IMR-90 (cell line): ENCODE data around the gene FMOD. TPM values are rescaled to one million over a fixed set of nuclear protein-coding genes. Genes with fewer than 3 reads are reported as not detected.
A peak's percentile ranks its signal among the peaks of the same experiment; 100 is the strongest.

Source experiments
- ATAC-seq: fragments of 200-7000 bp; cut with Tn5 transposase; 2 replicates; pipeline ENCODE4 v1.9.1; 2020; ENCODE audit warnings: low read depth, mild to moderate bottlenecking, moderate library complexity
- BruUV-seq: library from RNA; stranded (reverse); fragments of 400-500 nt; replicated peaks from 2 replicates; lab custom pipeline; 2021; lab: Mats Ljungman, UMichigan
- CTCF ChIA-PET: fragments of 300-600 bp; formaldehyde crosslinking; extraction: SDS; loops from one replicate; lab custom pipeline; 2021; ENCODE audit warnings: antibody characterized with exemption; lab: Yijun Ruan, JAX
- POLR2A ChIA-PET: fragments of 300-600 bp; sonication (Branson Sonifier 250); formaldehyde crosslinking; loops from one replicate; lab custom pipeline; 2022; ENCODE audit warnings: antibody characterized with exemption; ENCODE audit not compliant: unreplicated experiment; lab: Charles Lee
- DNase-seq: peaks from one replicate; pipeline ENCODE4 v3.0.0; 2013
- H2AFZ ChIP-seq: replicated peaks from 2 replicates; pipeline ENCODE3; 2013; ENCODE audit warnings: low read length, mild to moderate bottlenecking; ENCODE audit not compliant: poor library complexity
- H2AK5ac ChIP-seq: 2 replicates; pipeline ENCODE4 v1.6.1; 2013; ENCODE audit warnings: low read depth, low read length, inconsistent platforms
- H2AK9ac ChIP-seq: replicated peaks from 2 replicates; pipeline ENCODE3; 2013; ENCODE audit warnings: mild to moderate bottlenecking, low read depth, low read length, moderate library complexity; ENCODE audit not compliant: poor library complexity
- H2BK120ac ChIP-seq: 2 replicates; pipeline ENCODE4 v1.6.1; 2013; ENCODE audit warnings: low read depth, low read length, inconsistent platforms
- H2BK15ac ChIP-seq: 3 replicates; pipeline ENCODE4 v1.6.1; 2013; ENCODE audit warnings: low read depth, low read length, inconsistent platforms
- H2BK20ac ChIP-seq: 2 replicates; pipeline ENCODE4 v1.6.1; 2013; ENCODE audit warnings: low read depth, mild to moderate bottlenecking, inconsistent platforms, low read length, moderate library complexity
- H2BK5ac ChIP-seq: 2 replicates; pipeline ENCODE4 v1.6.1; 2013; ENCODE audit warnings: mild to moderate bottlenecking, low read depth, low read length, inconsistent platforms; ENCODE audit not compliant: poor library complexity, severe bottlenecking
- H3K14ac ChIP-seq: replicated peaks from 2 replicates; pipeline ENCODE4 v1.6.1; 2013; ENCODE audit warnings: low read depth, low read length, inconsistent platforms
- H3K18ac ChIP-seq: 2 replicates; pipeline ENCODE4 v1.6.1; 2013; ENCODE audit warnings: low read depth, low read length, control low read depth
- H3K23ac ChIP-seq: 2 replicates; pipeline ENCODE4 v1.6.1; 2013; ENCODE audit warnings: low read depth, low read length, inconsistent platforms
- H3K27ac ChIP-seq: 2 replicates; pipeline ENCODE4 v1.5.1; 2013; ENCODE audit warnings: mild to moderate bottlenecking, control low read depth, low read length; ENCODE audit not compliant: insufficient read depth
- H3K27me3 ChIP-seq: 2 replicates; pipeline ENCODE4 v1.6.1; 2013; ENCODE audit warnings: low read length; ENCODE audit not compliant: control insufficient read depth, insufficient read depth
- H3K36me3 ChIP-seq: 2 replicates; pipeline ENCODE4 v1.6.1; 2013; ENCODE audit warnings: low read length, mixed read lengths; ENCODE audit not compliant: control insufficient read depth, insufficient read depth
- H3K4ac ChIP-seq: 2 replicates; pipeline ENCODE4 v1.6.1; 2013; ENCODE audit warnings: low read depth, low read length, inconsistent platforms
- H3K4me1 ChIP-seq: 2 replicates; pipeline ENCODE4 v1.6.1; 2013; ENCODE audit warnings: low read length, mixed read lengths; ENCODE audit not compliant: control insufficient read depth, insufficient read depth
- H3K4me2 ChIP-seq: 2 replicates; pipeline ENCODE4 v1.6.1; 2013; ENCODE audit warnings: low read depth, mild to moderate bottlenecking, control low read depth, low read length, moderate library complexity
- H3K4me3 ChIP-seq: 2 replicates; pipeline ENCODE4 v1.5.1; 2013; ENCODE audit warnings: low read depth, mild to moderate bottlenecking, control low read depth, low read length, moderate library complexity; ENCODE audit not compliant: insufficient read depth
- H3K56ac ChIP-seq: 2 replicates; pipeline ENCODE4 v1.6.1; 2013; ENCODE audit warnings: low read length, inconsistent platforms; ENCODE audit not compliant: insufficient read depth; ENCODE audit errors: extremely low read depth
- H3K79me1 ChIP-seq, 2 experiments: 2 replicates each; pipeline ENCODE4 v1.6.1; 2013; ENCODE audit warnings: low read length in 2 of 2, inconsistent platforms in 1 of 2, low read depth in 1 of 2
- H3K9ac ChIP-seq: 2 replicates; pipeline ENCODE4 v1.6.1; 2013; ENCODE audit warnings: low read depth, low read length, control low read depth
- H3K9me1 ChIP-seq: 2 replicates; pipeline ENCODE4 v1.6.1; 2013; ENCODE audit warnings: low read length, inconsistent platforms; ENCODE audit not compliant: insufficient read depth
- H3K9me3 ChIP-seq: 2 replicates; pipeline ENCODE4 v1.6.1; 2013; ENCODE audit warnings: low read length; ENCODE audit not compliant: control insufficient read depth, insufficient read depth
- H4K20me1 ChIP-seq: 2 replicates; pipeline ENCODE4 v1.6.1; 2013; ENCODE audit warnings: low read length, inconsistent platforms; ENCODE audit not compliant: insufficient read depth
- H4K5ac ChIP-seq: 2 replicates; pipeline ENCODE4 v1.6.1; 2013; ENCODE audit warnings: mild to moderate bottlenecking, low read depth, low read length, control low read depth
- H4K8ac ChIP-seq, 2 experiments: 2 replicates each; pipeline ENCODE4 v1.6.1; 2013; ENCODE audit warnings: low read depth in 2 of 2, low read length in 2 of 2, control low read depth in 1 of 2, inconsistent platforms in 1 of 2
- H4K91ac ChIP-seq: 2 replicates; pipeline ENCODE4 v1.6.1; 2013; ENCODE audit warnings: low read depth, low read length, inconsistent platforms; ENCODE audit not compliant: insufficient read depth
- RFX5 ChIP-seq: IDR thresholded peaks from 2 replicates; pipeline ENCODE4 v1.8.0; 2012; ENCODE audit warnings: low read depth, mild to moderate bottlenecking, low read length, moderate library complexity
- SMC3 ChIP-seq: fragments of 150-350 bp; IDR thresholded peaks from 2 replicates; pipeline ENCODE4 v1.6.1; 2016; ENCODE audit warnings: low read depth, mild to moderate bottlenecking, antibody characterized with exemption, low read length, moderate library complexity
- WGBS, 2 experiments: methylation state at CpG; one replicate each; pipeline versions ENCODE4 v1.1.5 to v1.1.7; 2013; ENCODE audit warnings: missing lambda C conversion rate in 2 of 2; ENCODE audit not compliant: insufficient read length in 1 of 2; ENCODE audit errors: extremely low coverage in 2 of 2; 5-methylcytosine and 5-hydroxymethylcytosine counted together
- dilution Hi-C: fragments of 300-500 bp; cut with HindIII; formaldehyde crosslinking; loops from one replicate; pipeline ENCODE4 v1.14.3; 2018; ENCODE audit warnings: low sequenced_read_pairs; ENCODE audit not compliant: unreplicated experiment
- in situ Hi-C: fragments of 300-500 bp; cut with MboI; formaldehyde crosslinking; loops from 3 replicates; pipeline ENCODE4 v1.14.3; 2019; ENCODE audit warnings: low sequenced_read_pairs, inconsistent platforms, mixed read lengths
- intact Hi-C: fragments of 100-400 bp; cut with micrococcal nuclease; formaldehyde crosslinking; loops from 2 replicates; pipeline ENCODE4 v1.10.0; 2022
- polyA plus RNA-seq, 3 experiments: library from polyadenylated mRNA; depleted of rRNA; stranded (reverse); fragments of >200 nt; gene quantifications; 2 replicates each; pipeline ENCODE4 v1.2.3, GENCODE V29; 2012; ENCODE audit warnings: low replicate concordance in 1 of 3
- total RNA-seq: library from RNA; depleted of rRNA; stranded (reverse); fragments of >200 nt; gene quantifications from 2 replicates; pipeline ENCODE4 v1.2.3, GENCODE V29; 2012

FMOD gene
- total and polyA plus RNA-seq, 2 of the 4 experiments (the other 2 are of a cell fraction) = 0.18 to 2.7 TPM

DNA sequence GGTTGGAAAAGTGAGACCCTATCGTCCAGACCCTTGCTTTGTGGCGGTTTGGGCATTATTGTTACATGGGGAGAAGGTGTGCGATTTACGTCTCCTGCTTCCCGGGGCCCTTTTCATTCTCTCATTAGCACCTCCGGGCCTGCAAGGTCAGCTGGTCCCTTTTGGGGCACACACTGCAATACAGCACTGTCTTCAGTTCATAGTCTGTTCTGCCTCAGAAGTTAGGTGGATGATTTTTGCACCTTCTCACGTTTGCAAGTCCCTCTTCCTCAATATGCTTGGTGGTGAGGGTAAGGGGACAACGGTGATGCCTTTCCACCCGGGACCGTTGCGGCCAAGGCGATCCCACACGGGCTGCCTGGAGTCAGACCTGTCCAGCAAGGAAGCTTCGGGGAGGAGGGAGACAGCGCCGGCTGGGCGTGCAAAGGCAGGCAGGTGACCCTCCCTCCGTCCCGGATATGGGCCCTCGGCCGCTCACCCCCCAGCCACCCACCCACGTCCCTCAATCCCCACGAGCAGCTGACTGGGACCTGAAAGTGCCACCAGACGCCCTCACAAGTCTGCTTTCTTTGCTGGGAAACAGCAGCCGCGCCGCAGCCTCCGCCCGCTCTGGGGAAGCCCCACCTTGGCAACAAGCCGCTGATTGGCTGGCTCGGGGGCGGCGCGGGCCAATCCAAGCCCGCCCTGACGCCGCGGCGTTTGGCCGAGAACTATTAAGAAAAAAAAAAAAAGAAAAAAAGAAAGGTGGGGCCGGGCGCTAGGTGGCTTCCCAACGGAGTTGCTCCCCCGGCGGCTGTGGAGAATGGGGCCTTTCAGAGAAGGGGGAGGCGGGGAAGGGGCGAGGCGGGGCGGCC is 23.9 kb downstream of the FMOD start:
- no peak for TF ChIP-seq SMC3
- peak; percentile 94 for TF ChIP-seq RFX5

More for the DNA sequence above, 23.9 kb downstream of the FMOD start:
- Histone ChIP-seq H3K27me3 (peaks cover 56% of the 10 kb centered on the region), H3K4me2 (peak overlapping the region; percentile 96), H3K4me1 (peaks cover 4% of the 10 kb centered on the region; the same call in 1 of the 2 replicates), H3K18ac (peak overlapping the region; percentile 33; the same call in 1 of the 2 replicates), H3K9me3 (no peaks in the 10 kb centered on the region), H3K27ac (no peak overlapping the region), H3K79me1 (no peaks in the 10 kb centered on the region), H3K56ac (no peak overlapping the region), H4K8ac (peak overlapping the region in 1 of 2 experiments; percentile 70; a peak in 1 of 4 replicates), H4K5ac (0 out of 2 replicates have a peak overlapping the region, but pooled peaks have one; percentile 21), H2BK120ac (peak overlapping the region; percentile 50), H2BK20ac (peak overlapping the region; percentile 55; the same call in 1 of the 2 replicates), H2AK9ac (peak overlapping the region; percentile 57), H3K14ac (peak overlapping the region; percentile 68; the same call in 1 of the 2 replicates), H4K20me1 (no peaks in the 10 kb centered on the region), H2AFZ (peak overlapping the region; percentile 94), H3K9me1 (peaks cover 6% of the 10 kb centered on the region; the same call in 1 of the 2 replicates), H2BK15ac (no peak overlapping the region; the same call in 2 of the 3 replicates), H3K4me3 (peak overlapping the region; percentile 56), H2BK5ac (no peak overlapping the region), H3K36me3 (no peaks in the 10 kb centered on the region), H3K23ac (peak overlapping the region; percentile 79), H4K91ac (no peak overlapping the region), H3K9ac (0 out of 2 replicates have a peak overlapping the region, but pooled peaks have one; percentile 37), H3K4ac (peak overlapping the region; percentile 87), H2AK5ac (peak overlapping the region; percentile 76)
- WGBS, 2 experiments = 0% methylated on average over 6 of the region's 49 CpGs; no CpG with 5 or more reads in 1 of the 2 experiments
- ChIA-PET POLR2A (interaction anchor here (0.6 kb wide), 1 partner anchor 106 kb away, joined by 3 read pairs; no protein-coding TSS in a partner anchor), CTCF (interaction anchor here (0.6 to 3.1 kb wide), 6 partner anchors 17 to 325 kb away, joined by 3 to 18 read pairs (median 4); no protein-coding TSS in a partner anchor)
- intact Hi-C loops = no loop called here
- in situ Hi-C loops = no loop called here
- dilution Hi-C loops = no loop called here
- ATAC-seq (peak; percentile 97), DNase-seq (peak; percentile 79)
- no TSS peak for BruUV-seq
